Fibroblast of gingiva (primary cell): ENCODE data around the gene BTNL8.
"Not testable (repeated sequence)": the region's sequence is repeated elsewhere in the genome, so short reads cannot be mapped to it uniquely, and the experiment has no call there.

Experiments used
- DNase-seq: peaks from one replicate; pipeline ENCODE4 v3.0.0-alpha.2; 2011; ENCODE audit warnings: low read depth

BTNL8 gene

DNA sequence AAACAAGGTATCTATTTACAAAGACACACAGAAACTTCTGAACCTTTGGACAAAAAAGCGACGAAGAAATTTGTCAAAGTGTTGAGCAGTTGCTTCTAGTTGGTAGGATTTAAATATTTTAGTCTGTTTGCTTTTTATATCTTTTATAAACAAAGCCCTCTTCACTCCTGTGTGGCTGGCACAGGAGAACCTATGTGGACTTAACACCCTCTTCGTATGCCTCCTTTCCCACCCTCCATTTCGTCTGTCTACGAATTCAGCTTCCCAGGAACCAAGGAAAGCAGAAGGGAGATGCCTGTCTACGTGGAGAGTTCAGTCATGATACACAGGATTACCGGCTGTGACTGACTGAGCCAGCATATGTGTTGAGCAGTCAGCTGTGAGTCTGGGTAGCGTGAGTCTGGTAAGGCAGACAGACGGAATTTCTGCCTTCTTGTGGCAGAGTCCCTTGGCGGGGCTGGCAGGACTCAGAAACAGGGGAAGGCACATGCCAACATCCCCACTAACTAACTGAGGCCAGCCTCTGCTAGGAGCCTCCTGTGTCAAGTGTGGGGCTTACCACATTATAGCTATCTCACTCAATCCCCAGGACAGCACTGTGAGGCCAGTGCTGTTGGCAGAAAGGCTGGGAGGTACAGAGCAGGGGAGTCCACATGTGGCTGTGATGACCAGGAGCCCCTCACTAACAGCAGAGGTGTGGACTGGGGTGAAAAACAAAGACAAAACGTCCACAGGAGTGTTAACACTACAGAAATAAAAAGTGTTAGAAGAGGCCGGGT is 24.0 kb upstream of the BTNL8 start:
- no peak for DNase-seq

GRCh38 chr5:180875860-180876426 is 23.0 kb upstream of the BTNL8 start:
- DNase-seq, result no peak

DNA sequence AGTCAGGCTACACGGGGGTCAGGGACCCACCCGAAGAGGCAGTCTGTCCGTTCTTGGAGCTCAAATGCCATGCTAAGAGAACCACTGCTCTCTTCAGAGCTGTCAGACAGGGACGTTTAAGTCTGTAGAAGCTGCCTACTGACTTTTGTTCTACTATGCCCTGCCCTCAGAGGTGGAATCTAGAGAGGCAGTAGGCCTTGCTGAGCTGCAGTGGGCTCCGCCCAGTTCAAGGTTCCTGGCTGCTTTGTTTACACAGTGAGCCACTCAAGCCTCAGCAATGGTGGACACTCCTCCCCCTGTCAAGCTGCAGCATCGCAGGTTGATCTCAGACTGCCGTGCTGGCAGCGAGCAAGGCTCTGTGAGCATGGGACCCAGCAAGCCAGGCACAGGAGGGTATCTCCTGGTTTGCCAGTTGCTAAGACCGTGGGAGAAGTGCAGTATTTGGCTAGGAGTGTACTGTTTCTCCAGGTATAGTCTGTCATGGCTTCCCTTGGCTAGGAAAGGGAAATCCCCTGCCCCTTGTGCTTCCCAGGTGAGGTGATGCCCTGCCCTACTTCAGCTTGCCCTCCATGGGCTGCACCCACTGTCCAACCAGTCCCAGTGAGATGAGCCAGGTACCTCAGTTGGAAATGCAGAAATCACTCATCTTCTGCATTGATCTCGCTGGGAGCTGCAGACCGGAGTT is 13.0 kb upstream of the BTNL8 start:
- DNase-seq, result not testable (repeated sequence)

DNA sequence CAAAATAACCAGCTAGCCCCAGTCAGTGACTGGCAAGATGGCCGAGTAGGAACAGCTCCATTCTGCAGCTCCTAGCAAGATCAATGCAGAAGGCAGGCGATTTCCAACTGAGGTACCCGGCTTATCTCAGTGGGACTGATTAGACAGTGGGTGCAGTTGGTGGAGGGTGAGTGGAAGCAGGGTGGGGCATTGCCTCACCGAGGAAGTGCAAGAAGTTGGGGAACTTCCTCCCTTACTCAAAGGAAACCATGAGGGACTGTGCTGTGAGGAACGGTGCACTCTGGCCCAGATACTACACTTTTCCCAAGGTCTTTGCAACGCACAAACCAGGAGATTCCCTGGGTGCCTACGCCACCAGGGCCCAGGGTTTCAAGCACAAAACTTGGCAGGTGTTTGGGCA is 9.6 kb upstream of the BTNL8 start:
- DNase-seq, result no peak

DNA sequence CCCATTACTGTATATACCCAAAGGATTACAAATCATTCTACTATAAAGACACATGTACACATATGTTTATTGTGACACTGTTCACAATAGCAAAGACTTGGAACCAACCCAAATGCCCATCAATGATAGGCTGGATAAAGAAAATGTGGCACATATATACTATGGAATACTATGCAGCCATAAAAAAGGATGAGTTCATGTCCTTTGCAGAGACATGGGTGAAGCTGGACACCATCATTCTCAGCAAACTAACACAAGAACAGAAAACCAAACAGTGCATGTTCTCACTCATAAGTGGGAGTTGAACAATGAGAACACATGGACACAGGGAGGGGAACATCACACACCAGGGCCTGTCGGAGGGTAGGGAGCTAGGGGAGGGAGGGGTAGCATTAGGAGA is 3.6 kb upstream of the BTNL8 start:
- not testable (repeated sequence) for DNase-seq

DNA sequence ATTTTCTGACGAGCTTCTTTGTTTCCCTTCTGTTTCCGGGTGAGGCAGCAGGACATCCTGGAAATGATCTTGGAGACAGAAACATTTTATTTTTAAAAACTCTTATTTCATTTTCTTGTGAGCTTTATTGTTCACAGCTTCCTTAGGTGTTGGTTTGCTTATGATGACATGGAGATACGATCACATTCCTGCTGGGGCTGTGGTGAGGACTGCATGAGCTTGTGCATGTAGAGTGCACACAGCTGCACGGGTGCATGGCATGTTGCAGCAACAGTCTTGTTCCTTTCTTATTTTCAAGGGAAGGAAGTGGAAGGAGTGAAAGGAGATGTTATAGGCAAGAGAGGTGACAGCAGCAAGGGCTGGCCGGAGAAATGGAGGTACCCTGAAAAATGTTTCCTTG is 1.2 kb downstream of the BTNL8 start:
- no peak for DNase-seq

DNA sequence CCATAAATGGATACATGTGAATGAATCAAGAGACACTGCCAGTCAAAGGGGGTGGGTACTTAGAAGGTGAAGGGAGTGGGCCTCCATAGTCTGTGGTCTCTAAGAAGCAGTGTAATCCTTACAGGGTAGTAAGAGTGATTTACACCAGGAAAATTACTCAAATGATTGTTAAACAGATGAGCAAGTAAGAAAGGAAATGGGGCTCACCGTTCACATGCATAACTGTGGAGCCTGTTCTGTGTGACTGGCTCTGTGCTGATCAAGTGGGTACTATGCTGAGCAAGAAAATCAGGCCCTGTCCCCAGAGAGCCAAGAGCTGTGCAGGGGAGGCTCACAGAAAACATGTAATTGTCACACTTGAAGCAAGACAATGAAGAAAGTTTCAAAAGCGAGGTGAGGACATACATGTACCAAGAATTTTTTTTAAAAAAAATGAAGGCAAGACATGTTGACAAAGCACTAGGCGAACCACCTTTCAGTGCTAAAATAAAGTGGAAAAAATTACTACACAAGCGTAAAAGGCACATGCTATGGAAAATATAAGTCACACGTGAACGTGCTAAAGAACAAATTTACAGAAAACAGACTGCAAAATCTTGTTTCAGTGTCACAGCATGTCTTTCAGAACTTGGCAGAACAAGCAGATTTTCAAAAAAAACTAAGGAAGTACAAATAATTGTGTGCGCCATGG is 2.5 kb downstream of the BTNL8 start:
- DNase-seq, result no peak

DNA sequence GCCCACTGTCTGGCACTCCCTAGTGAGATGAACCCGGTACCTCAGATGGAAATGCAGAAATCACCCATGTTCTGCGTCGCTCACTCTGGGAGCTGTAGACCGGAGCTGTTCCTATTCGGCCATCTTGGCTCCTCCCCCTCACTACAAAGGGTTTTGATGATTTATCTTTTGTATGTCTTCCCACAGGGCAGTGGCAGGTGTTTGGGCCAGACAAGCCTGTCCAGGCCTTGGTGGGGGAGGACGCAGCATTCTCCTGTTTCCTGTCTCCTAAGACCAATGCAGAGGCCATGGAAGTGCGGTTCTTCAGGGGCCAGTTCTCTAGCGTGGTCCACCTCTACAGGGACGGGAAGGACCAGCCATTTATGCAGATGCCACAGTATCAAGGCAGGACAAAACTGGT is 9.4 kb downstream of the BTNL8 start:
- DNase-seq, result no peak

DNA sequence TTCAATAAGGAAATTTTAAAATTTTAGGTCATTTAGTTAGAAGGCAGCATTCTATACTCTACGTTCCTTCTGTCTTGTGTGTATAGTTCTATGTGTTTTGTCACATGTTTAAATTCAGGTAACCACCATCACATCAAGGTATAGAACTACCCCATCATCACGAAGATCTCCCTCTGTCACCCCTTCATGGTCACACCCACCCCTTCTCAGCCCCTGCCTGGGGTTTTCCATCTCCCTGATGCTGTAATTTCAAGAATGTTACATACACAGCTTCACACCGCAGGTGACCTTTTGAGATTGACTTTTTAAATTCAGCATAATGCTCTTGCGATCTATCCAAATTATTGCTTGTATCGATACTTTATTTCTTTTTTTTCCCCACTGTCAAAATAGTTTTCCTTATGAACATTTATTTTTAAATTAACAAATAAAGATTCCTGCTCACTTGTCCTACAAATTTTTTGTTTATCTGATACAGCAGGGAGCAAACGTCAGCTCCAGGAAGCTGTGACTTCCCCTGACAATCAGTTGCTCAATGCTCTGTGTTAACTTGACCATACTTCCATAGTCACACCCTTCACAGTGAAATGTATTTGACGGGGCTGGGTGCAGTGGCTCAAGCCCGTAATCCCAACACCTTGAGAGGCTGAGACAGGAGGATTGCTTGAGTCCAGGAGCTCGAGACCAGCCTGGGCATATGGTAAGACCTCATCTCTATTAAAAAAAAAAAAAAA is 10.2 kb downstream of the BTNL8 start:
- no peak for DNase-seq

- DNase-seq, result no peak
Observed at GRCh38 chr5:180909782-180910181, 10.8 kb downstream of the BTNL8 start.

- DNase-seq, result no peak
Observed at GRCh38 chr5:180910182-180910581, 11.2 kb downstream of the BTNL8 start.

- no peak for DNase-seq
Observed at GRCh38 chr5:180910735-180911134, 11.8 kb downstream of the BTNL8 start.

DNA sequence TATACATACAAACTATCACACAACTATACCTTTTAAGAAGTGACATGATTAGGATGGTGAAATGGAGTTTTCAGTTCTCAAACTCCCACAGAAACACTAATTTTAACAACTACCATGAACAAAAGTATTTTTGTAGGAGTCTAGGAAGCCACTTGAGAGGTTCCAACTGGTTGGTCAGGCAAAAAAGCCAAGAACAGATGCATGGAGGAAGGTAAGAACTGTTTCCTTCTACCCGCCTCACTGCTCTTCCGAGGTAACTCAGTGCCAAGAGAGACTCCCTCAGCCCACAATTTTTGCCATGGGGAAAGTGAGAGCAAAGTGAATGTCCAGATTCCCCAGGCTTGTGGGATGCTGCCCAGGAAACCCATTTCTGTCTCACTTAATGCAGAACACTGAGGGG is 15.7 kb downstream of the BTNL8 start:
- no peak for DNase-seq

DNA sequence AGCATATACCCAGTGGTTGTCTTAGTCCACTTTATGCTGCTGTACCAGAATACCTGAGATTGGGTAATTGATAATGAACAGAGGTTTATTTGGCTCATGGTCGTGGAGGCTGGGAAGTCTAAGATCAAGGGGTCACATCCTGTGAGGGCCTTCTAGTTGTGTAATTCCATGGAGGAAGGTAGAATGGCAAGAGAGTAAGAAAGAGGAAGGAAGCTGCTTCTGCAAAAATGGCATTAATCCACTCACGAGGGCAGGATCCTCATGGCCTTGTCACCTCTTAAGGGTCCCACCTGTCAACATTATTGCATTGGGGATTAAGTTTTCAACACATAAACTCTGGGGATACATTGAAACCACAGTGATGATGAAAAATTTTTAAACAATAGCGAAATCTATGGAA is 17.0 kb downstream of the BTNL8 start:
- DNase-seq, result no peak

- no peak for DNase-seq
Observed at GRCh38 chr5:180918380-180918779, 19.4 kb downstream of the BTNL8 start.

DNA sequence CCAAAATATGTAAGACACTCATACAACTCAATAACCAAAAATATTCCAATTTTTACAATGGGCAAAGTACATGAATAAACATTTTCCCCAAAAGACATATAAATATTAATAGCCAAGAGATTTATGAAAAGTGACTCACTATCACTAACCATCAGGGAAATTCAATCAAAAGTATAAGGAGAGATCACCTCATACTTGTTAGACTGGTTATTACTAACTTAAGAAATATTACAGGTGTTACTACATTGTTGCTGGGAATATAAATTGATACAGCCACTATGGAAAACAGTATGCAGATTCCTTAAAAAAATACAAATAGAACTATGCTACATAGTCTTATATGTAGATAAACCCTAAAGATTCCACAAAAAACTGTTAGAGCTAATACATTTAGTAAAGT is 21.8 kb downstream of the BTNL8 start:
- no peak for DNase-seq

GRCh38 chr5:180922932-180923331 is 24.0 kb downstream of the BTNL8 start:
- DNase-seq, result no peak

- no peak for DNase-seq
Observed at GRCh38 chr5:180932660-180933059, 33.7 kb downstream of the BTNL8 start.

GRCh38 chr5:180935203-180935602 is 36.2 kb downstream of the BTNL8 start:
- DNase-seq, result no peak

- no peak for DNase-seq
Observed at GRCh38 chr5:180938294-180938693, 39.3 kb downstream of the BTNL8 start.

GRCh38 chr5:180950291-180950949 is 51.5 kb downstream of the BTNL8 start:
- no peak for DNase-seq

DNA sequence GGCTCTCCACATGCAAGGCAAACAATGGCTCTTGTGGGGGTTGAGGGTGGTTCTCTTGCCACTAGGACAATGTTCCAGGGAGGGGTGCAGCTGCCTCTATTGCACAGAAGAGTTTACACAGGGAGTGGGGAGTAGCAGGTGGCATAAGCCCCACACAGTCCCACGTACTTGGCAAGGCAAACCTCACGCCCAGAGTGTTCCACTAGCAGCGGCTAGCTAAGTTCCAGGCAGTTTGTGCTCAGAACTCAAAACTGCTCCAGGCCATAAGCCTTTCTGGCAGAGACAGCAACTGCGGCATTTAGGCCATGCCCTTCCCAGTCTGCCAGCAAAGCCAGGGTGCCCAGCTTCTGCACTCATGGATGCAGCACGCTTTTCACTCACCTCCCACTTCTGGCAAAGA is 60.7 kb downstream of the BTNL8 start:
- no peak for DNase-seq
